ENCODE measurements around the gene MIAT.

MIAT gene

GRCh38 chr22:26690654-26691376 lies 33.4 kb downstream of the MIAT start:
- Histone ChIP-seq H3K9ac (no peak overlapping the region), H3K79me2 (peaks cover 3% of the 10 kb centered on the region), H3K36me3 (ENCODE audit: control insufficient read depth, insufficient read depth, low read length) (no peaks in the 10 kb centered on the region), H3K27me3 (ENCODE audit: control insufficient read depth, insufficient read depth, low read length) (no peaks in the 10 kb centered on the region), H3K4me2 (ENCODE audit: low read length) (no peak overlapping the region), H3K27ac (no peak overlapping the region), H2AFZ (no peak overlapping the region), H3K4me3 (ENCODE audit: low read depth, low read length) (no peak overlapping the region), H3K9me3 (ENCODE audit: control insufficient read depth, low read length) (no peaks in the 10 kb centered on the region), H3K4me1 (no peaks in the 10 kb centered on the region)
- TF ChIP-seq CTCF (IDR thresholded peaks at IDR 0.05) = no peak

GRCh38 chr22:26691377-26691716 lies 34.0 kb downstream of the MIAT start:
- no peak overlapping the region for H3K27ac ChIP-seq
- H3K36me3 ChIP-seq (ENCODE audit: control insufficient read depth, insufficient read depth, low read length) = no peaks in the 10 kb centered on the region
- TF ChIP-seq CTCF (IDR thresholded peaks at IDR 0.05) = no peak
- H3K4me1 ChIP-seq = no peaks in the 10 kb centered on the region
- H3K9ac ChIP-seq = no peak overlapping the region
- no peaks in the 10 kb centered on the region for H3K9me3 ChIP-seq (ENCODE audit: control insufficient read depth, low read length)
- no peak overlapping the region for H3K4me3 ChIP-seq (ENCODE audit: low read depth, low read length)
- H3K27me3 ChIP-seq (ENCODE audit: control insufficient read depth, insufficient read depth, low read length) = no peaks in the 10 kb centered on the region
- H2AFZ ChIP-seq = no peak overlapping the region
- no peak overlapping the region for H3K4me2 ChIP-seq (ENCODE audit: low read length)
- H3K79me2 ChIP-seq = peaks cover 3% of the 10 kb centered on the region

- Histone ChIP-seq H3K27me3 (ENCODE audit: control insufficient read depth, insufficient read depth, low read length) (no peaks in the 10 kb centered on the region), H3K4me1 (no peaks in the 10 kb centered on the region), H3K36me3 (ENCODE audit: control insufficient read depth, insufficient read depth, low read length) (no peaks in the 10 kb centered on the region), H3K9ac (no peak overlapping the region), H2AFZ (no peak overlapping the region), H3K9me3 (ENCODE audit: control insufficient read depth, low read length) (no peaks in the 10 kb centered on the region), H3K4me3 (ENCODE audit: low read depth, low read length) (no peak overlapping the region), H3K4me2 (ENCODE audit: low read length) (no peak overlapping the region), H3K79me2 (peaks cover 1% of the 10 kb centered on the region), H3K27ac (no peak overlapping the region)
- no peak for TF ChIP-seq CTCF (IDR thresholded peaks at IDR 0.05)
These were observed 34.8 kb downstream of the MIAT start for GRCh38 chr22:26692215-26692614.

GRCh38 chr22:26697151-26697550 lies 39.8 kb downstream of the MIAT start:
- no peaks in the 10 kb centered on the region for H3K36me3 ChIP-seq (ENCODE audit: control insufficient read depth, insufficient read depth, low read length)
- H3K9ac ChIP-seq = no peak overlapping the region
- TF ChIP-seq CTCF (IDR thresholded peaks at IDR 0.05) = no peak
- H3K4me3 ChIP-seq (ENCODE audit: low read depth, low read length) = no peak overlapping the region
- no peaks in the 10 kb centered on the region for H3K27me3 ChIP-seq (ENCODE audit: control insufficient read depth, insufficient read depth, low read length)
- no peak overlapping the region for H3K27ac ChIP-seq
- no peaks in the 10 kb centered on the region for H3K79me2 ChIP-seq
- no peaks in the 10 kb centered on the region for H3K9me3 ChIP-seq (ENCODE audit: control insufficient read depth, low read length)
- H3K4me2 ChIP-seq (ENCODE audit: low read length) = no peak overlapping the region
- no peaks in the 10 kb centered on the region for H3K4me1 ChIP-seq
- H2AFZ ChIP-seq = no peak overlapping the region

- TF ChIP-seq CTCF (IDR thresholded peaks at IDR 0.05) = no peak
- no peaks in the 10 kb centered on the region for H3K9me3 ChIP-seq (ENCODE audit: control insufficient read depth, low read length)
- H3K4me3 ChIP-seq (ENCODE audit: low read depth, low read length) = no peak overlapping the region
- no peak overlapping the region for H3K9ac ChIP-seq
- no peak overlapping the region for H3K4me2 ChIP-seq (ENCODE audit: low read length)
- no peaks in the 10 kb centered on the region for H3K27me3 ChIP-seq (ENCODE audit: control insufficient read depth, insufficient read depth, low read length)
- H3K27ac ChIP-seq = no peak overlapping the region
- peaks cover 4% of the 10 kb centered on the region for H3K79me2 ChIP-seq
- no peaks in the 10 kb centered on the region for H3K36me3 ChIP-seq (ENCODE audit: control insufficient read depth, insufficient read depth, low read length)
- no peak overlapping the region for H2AFZ ChIP-seq
- no peaks in the 10 kb centered on the region for H3K4me1 ChIP-seq
These were observed 43.1 kb downstream of the MIAT start for GRCh38 chr22:26700462-26700861.

Data from parathyroid adenoma (tissue), 2 donors.